ENCODE results near the gene CNOT6.

Gene CNOT6

GRCh38 chr5:180591311-180591887 is 97.2 kb downstream of the CNOT6 start, which contains the start of gene SCGB3A1:
Gene SCGB3A1, minus strand, starts transcription at chr5:180591499. Its CDS starts 37 bp downstream, at chr5:180591462.
- TF ChIP-seq, protein P1, sequence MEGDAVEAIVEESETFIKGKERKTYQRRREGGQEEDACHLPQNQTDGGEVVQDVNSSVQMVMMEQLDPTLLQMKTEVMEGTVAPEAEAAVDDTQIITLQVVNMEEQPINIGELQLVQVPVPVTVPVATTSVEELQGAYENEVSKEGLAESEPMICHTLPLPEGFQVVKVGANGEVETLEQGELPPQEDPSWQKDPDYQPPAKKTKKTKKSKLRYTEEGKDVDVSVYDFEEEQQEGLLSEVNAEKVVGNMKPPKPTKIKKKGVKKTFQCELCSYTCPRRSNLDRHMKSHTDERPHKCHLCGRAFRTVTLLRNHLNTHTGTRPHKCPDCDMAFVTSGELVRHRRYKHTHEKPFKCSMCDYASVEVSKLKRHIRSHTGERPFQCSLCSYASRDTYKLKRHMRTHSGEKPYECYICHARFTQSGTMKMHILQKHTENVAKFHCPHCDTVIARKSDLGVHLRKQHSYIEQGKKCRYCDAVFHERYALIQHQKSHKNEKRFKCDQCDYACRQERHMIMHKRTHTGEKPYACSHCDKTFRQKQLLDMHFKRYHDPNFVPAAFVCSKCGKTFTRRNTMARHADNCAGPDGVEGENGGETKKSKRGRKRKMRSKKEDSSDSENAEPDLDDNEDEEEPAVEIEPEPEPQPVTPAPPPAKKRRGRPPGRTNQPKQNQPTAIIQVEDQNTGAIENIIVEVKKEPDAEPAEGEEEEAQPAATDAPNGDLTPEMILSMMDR (IDR thresholded peaks at IDR 0.05; ENCODE audit: low read depth, low read length, missing control alignments), result no peak
- no peak for DNase-seq (ENCODE audit: low read depth)
- H3K4me3 ChIP-seq (ENCODE audit: low read depth, low read length), result no peak within 1 kb of the TSS

DNA sequence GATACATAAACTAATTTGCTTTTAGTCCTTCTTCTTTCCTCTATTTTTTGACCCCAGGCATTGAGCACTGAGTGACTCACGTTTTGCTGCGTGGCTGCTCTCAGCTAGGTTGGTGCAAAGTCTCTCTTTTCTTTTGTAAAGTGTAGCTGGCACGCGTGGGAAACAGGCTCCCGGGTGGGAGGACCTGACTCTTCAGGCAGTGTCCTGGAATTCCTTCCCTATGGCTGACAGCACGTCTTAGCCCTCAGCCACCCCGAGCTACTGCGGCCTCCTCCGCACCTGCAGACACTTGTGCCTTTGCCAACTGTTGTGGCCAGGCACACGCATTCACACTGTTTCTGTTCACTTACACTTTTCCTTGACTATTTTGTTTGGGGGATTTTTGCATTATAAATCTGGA is 98.0 kb downstream of the CNOT6 start:
- DNase-seq (ENCODE audit: low read depth), result no peak
- TF ChIP-seq, protein P1 (IDR thresholded peaks at IDR 0.05; ENCODE audit: low read depth, low read length, missing control alignments), result no peak
- H3K4me3 ChIP-seq (ENCODE audit: low read depth, low read length), result no peak overlapping the region

DNA sequence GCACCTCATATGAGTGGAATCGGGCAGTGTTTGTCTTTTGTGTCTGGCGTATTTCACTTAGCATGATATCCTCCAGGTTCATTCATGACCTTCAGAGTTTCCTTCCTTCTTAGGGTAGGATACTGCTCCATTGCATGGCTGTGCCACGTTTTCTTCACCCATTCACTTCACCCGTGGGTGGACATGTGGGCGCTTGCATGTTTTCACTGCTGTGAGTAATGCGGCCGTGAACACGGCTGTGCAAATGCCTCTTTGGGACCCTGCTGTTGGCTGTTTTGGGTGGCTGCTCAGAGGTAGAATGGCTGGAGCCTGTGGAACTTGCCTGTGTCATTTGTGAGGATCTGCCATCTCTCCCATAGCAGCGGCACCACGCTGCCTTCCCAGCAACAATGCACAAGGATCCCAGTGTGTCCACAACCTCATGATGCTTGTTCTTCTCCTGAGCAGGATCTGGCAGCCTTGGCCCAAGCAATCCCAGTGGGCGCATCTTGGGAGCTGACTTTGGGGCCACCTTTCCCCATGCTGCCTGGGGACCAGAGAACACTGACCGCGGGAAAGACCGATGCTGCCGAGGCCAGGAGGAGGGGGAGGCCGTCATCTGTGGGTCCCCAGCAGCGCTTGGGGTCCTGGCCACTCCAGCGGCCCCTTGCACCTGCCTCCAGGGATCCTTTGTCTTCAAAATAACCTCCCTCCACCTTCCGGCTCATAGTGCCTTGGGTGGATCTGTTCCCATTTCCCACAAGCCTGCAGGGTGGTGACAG is 99.4 kb downstream of the CNOT6 start:
- TF ChIP-seq, protein P1 (IDR thresholded peaks at IDR 0.05; ENCODE audit: low read depth, low read length, missing control alignments), result no peak
- no peak overlapping the region for H3K4me3 ChIP-seq (ENCODE audit: low read depth, low read length)
- no peak for DNase-seq (ENCODE audit: low read depth)

DNA sequence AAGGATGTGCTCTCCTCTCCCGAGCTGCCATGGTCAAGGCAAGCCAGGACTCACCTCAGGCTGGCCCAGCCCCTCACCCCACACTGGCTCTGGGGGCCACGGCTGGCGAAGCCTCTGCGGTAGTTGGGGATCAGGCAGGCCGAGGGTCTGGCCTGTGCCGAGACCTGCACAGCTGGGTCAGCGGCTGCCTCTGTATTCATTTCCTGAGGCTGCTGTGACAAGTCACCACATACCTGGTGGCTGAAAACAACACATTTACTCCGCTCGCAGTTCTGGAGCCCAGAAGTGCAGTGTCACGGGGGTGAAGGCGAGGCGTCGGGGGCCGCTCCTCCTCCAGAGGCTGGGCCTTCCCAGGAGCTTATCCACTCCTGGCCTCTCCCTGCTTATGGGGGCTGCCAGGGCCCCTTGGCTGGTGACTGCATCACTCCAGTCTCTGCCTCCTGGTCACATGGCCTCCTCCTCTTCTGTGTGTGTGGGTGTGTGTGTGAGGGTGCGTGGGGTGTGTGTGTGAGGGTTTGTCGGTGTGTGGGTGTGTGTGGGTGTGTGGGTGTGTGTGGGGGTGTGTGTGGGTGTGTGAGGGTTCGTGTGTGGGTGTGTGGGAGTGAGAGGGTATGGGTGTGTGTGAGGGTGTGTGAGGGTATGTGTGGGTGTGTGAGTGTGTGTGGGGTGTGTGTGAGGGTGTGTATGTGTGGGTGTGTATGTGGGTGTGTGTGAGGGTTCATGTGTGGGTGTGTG is 100.3 kb downstream of the CNOT6 start:
- TF ChIP-seq, protein P1 (IDR thresholded peaks at IDR 0.05; ENCODE audit: low read depth, low read length, missing control alignments), result no peak
- DNase-seq (ENCODE audit: low read depth), result no peak
- H3K4me3 ChIP-seq (ENCODE audit: low read depth, low read length), result no peak overlapping the region

DNA sequence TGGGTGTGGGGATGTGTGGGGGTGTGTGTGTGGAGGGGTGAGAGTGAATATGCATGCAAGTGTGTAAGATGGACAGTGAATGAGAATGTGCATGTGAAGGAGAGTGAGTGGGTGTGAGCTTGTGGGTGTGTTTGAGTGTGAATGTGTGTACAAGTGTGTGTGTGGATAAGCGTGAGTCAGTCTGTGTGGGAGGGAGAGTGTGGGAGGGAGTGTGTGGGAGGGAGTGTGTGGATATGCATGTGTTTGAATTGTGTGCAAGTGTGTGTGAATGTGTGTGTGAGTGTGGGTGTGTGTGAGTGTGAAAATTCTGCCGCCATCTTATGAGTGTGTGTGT is 100.8 kb downstream of the CNOT6 start:
- DNase-seq (ENCODE audit: low read depth), result no peak
- TF ChIP-seq, protein P1 (IDR thresholded peaks at IDR 0.05; ENCODE audit: low read depth, low read length, missing control alignments), result no peak
- H3K4me3 ChIP-seq (ENCODE audit: low read depth, low read length), result no peak overlapping the region

DNA sequence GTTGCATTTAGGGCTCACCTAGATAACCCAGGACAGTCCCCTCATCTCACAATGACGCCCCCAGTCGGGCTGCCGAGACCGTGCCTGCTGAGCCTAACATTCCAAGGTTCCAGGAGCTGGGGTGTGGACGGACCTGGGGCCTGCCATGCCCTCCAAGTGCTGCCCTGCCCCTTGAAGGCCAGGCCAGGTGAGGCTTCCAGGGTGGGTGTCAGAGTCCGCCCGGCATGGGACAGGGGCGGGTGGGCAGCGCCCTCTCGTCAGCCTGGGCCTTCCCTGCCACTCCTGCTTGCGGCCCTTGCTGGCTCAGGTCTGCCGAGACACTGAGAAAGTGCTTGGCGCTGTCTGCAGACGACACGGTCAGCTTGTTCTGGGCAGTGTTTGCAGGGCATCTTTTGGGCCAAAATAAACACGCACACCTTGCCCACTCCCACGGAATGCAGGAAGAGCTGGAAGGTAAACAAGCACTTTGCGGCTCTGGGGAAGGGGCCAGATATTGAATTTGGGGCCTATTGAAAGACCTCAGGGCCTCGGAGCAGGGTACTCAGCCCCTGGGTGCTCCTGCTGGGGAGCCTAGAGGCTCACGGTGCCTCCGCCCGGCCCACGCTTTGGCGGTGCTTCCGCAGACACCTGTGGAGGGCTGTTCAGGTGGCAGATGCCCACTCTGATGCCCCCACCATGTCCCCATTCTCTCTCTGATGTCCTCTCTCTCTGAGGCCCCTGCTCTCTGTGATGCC is 101.4 kb downstream of the CNOT6 start:
- TF ChIP-seq, protein P1 (IDR thresholded peaks at IDR 0.05; ENCODE audit: low read depth, low read length, missing control alignments), result no peak
- no peak overlapping the region for H3K4me3 ChIP-seq (ENCODE audit: low read depth, low read length)
- DNase-seq (ENCODE audit: low read depth), result no peak

Data from GM12864 (cell line).